Measurements from ENCODE around the gene HS1BP3.

- TF ChIP-seq CTCF (IDR thresholded peaks at IDR 0.05 in 4 of 5, conservative IDR thresholded peaks at IDR 0.05 in 1 of 5) (no peak), POLR2A (IDR thresholded peaks at IDR 0.05) (no peak)
Observed at GRCh38 chr2:20569464-20570223, 81.3 kb downstream of the HS1BP3 start.

Measured in gastrocnemius medialis (tissue), 4 donors.